ENCODE measurements around the gene SEMA4D.

SEMA4D gene

DNA sequence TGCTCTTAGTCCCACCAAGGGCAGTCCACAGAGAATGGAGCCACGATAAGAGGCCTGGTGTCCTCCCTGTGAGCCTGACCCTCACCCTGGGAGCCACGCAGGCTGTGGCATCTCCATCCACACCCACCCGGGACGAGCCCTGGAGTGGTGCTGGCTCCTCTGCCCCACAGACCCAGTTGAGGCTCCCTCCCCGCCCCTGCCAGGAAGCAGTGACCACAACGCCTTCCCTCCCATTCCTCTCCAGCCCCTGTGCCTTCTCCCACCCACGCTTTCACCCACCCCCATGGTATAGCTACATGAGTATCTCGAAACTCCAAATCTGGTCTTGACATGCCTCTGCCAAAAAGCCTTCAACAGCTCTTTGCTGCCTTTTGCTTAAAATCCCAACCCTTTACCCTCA lies 57.9 kb downstream of the SEMA4D start:
- no peak overlapping the region for H3K9ac ChIP-seq (ENCODE audit: insufficient read length, low read depth)
- TF ChIP-seq YY1 (IDR thresholded peaks at IDR 0.05; ENCODE audit: insufficient read depth, insufficient read length) (no peak), ZNF274 (IDR thresholded peaks at IDR 0.05; ENCODE audit: low read depth, low read length) (no peak), SUZ12 (IDR thresholded peaks at IDR 0.05; ENCODE audit: extremely low read depth, insufficient read depth, insufficient read length) (no peak)
- H3K36me3 ChIP-seq (ENCODE audit: insufficient read depth, insufficient read length, low read length), result no peaks in the 10 kb centered on the region
- H3K9me3 ChIP-seq (ENCODE audit: insufficient read depth, low read length), result no peaks in the 10 kb centered on the region
- no peaks in the 10 kb centered on the region for H3K27me3 ChIP-seq (ENCODE audit: insufficient read depth, insufficient read length)
- no peak for DNase-seq (ENCODE audit: low read depth, low spot score)
- H3K4me3 ChIP-seq (ENCODE audit: insufficient read length, low read depth), result no peak overlapping the region
- H3K4me1 ChIP-seq (ENCODE audit: insufficient read depth, insufficient read length), result peaks cover 29% of the 10 kb centered on the region

GRCh38 chr9:89439571-89439970 lies 58.3 kb downstream of the SEMA4D start:
- H3K4me1 ChIP-seq (ENCODE audit: insufficient read depth, insufficient read length), result peaks cover 29% of the 10 kb centered on the region
- no peak overlapping the region for H3K9ac ChIP-seq (ENCODE audit: insufficient read length, low read depth)
- TF ChIP-seq SUZ12 (IDR thresholded peaks at IDR 0.05; ENCODE audit: extremely low read depth, insufficient read depth, insufficient read length), result no peak
- no peak for TF ChIP-seq ZNF274 (IDR thresholded peaks at IDR 0.05; ENCODE audit: low read depth, low read length)
- no peaks in the 10 kb centered on the region for H3K9me3 ChIP-seq (ENCODE audit: insufficient read depth, low read length)
- DNase-seq (ENCODE audit: low read depth, low spot score), result no peak
- H3K27me3 ChIP-seq (ENCODE audit: insufficient read depth, insufficient read length), result no peaks in the 10 kb centered on the region
- no peak overlapping the region for H3K4me3 ChIP-seq (ENCODE audit: insufficient read length, low read depth)
- no peaks in the 10 kb centered on the region for H3K36me3 ChIP-seq (ENCODE audit: insufficient read depth, insufficient read length, low read length)

DNA sequence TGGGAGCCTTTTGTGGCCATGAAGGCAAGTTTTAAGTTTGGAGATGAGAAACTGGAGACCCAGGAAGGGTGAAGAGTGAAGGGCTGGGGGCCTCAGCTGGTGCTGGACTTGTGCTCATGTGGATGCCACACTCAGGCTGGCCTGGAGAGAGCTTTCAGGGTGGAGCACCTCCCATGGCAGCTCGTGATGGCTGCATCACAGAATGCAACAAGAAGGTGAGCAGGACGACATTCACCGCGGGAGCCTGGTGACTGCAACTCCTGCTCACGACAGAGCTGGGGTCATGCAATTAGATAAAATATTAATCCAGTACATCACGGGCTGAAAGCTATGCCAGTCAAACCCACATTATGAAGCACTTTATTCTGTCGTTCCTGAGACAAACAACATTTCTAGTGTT lies 59.7 kb downstream of the SEMA4D start:
- Histone ChIP-seq H3K4me3 (ENCODE audit: insufficient read length, low read depth) (no peak overlapping the region), H3K36me3 (ENCODE audit: insufficient read depth, insufficient read length, low read length) (no peaks in the 10 kb centered on the region), H3K9me3 (ENCODE audit: insufficient read depth, low read length) (no peaks in the 10 kb centered on the region), H3K27me3 (ENCODE audit: insufficient read depth, insufficient read length) (no peaks in the 10 kb centered on the region), H3K9ac (ENCODE audit: insufficient read length, low read depth) (no peak overlapping the region), H3K4me1 (ENCODE audit: insufficient read depth, insufficient read length) (peaks cover 40% of the 10 kb centered on the region)
- no peak for TF ChIP-seq SUZ12 (IDR thresholded peaks at IDR 0.05; ENCODE audit: extremely low read depth, insufficient read depth, insufficient read length)
- TF ChIP-seq ZNF274 (IDR thresholded peaks at IDR 0.05; ENCODE audit: low read depth, low read length), result no peak
- no peak for TF ChIP-seq YY1 (IDR thresholded peaks at IDR 0.05; ENCODE audit: insufficient read depth, insufficient read length)
- no peak for DNase-seq (ENCODE audit: low read depth, low spot score)

GRCh38 chr9:89437772-89438171 lies 60.1 kb downstream of the SEMA4D start:
- DNase-seq (ENCODE audit: low read depth, low spot score), result no peak
- Histone ChIP-seq H3K9ac (ENCODE audit: insufficient read length, low read depth) (no peak overlapping the region), H3K36me3 (ENCODE audit: insufficient read depth, insufficient read length, low read length) (no peaks in the 10 kb centered on the region), H3K27me3 (ENCODE audit: insufficient read depth, insufficient read length) (no peaks in the 10 kb centered on the region), H3K9me3 (ENCODE audit: insufficient read depth, low read length) (no peaks in the 10 kb centered on the region), H3K4me3 (ENCODE audit: insufficient read length, low read depth) (no peak overlapping the region), H3K4me1 (ENCODE audit: insufficient read depth, insufficient read length) (peaks cover 43% of the 10 kb centered on the region)
- TF ChIP-seq ZNF274 (IDR thresholded peaks at IDR 0.05; ENCODE audit: low read depth, low read length) (no peak), YY1 (IDR thresholded peaks at IDR 0.05; ENCODE audit: insufficient read depth, insufficient read length) (no peak), SUZ12 (IDR thresholded peaks at IDR 0.05; ENCODE audit: extremely low read depth, insufficient read depth, insufficient read length) (no peak)

DNA sequence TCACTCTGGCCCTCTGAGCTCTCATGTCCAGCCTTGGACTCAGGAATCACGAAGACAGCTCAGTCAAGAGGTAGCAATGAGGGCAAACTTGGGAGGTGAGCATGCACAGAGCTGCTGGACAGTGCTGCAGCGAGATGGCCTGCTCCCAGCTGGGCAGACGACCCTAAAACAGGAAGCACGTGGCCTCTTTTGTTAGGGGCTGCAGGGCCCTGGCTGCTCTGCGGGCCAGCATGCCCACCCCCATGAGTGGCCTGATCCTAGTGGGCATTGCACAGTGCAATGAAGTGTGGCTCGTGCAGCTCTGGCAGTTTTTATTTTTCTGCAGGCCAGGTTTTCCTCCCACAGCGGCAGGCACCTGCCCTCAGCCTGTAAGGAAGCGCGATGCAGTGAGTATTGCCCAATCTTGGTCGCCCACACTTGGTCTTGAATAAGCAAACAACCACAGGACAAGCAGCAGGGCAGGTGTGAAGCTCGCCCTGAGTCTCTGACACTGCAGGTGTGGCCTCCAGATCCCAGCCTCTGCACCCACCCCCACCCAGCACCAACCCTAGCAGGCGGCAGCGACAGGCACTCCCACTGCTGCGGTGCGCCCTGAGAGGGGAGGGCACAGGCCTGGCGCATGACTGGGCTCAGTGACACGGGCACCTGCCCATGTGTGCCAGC lies 60.8 kb downstream of the SEMA4D start:
- peak overlapping the region; percentile 61 for H3K9ac ChIP-seq (ENCODE audit: insufficient read length, low read depth)
- H3K4me3 ChIP-seq (ENCODE audit: insufficient read length, low read depth), result no peak overlapping the region
- peaks cover 41% of the 10 kb centered on the region for H3K4me1 ChIP-seq (ENCODE audit: insufficient read depth, insufficient read length)
- no peaks in the 10 kb centered on the region for H3K9me3 ChIP-seq (ENCODE audit: insufficient read depth, low read length)
- no peaks in the 10 kb centered on the region for H3K36me3 ChIP-seq (ENCODE audit: insufficient read depth, insufficient read length, low read length)
- no peak for DNase-seq (ENCODE audit: low read depth, low spot score)
- no peaks in the 10 kb centered on the region for H3K27me3 ChIP-seq (ENCODE audit: insufficient read depth, insufficient read length)
- no peak for TF ChIP-seq SUZ12 (IDR thresholded peaks at IDR 0.05; ENCODE audit: extremely low read depth, insufficient read depth, insufficient read length)
- no peak for TF ChIP-seq YY1 (IDR thresholded peaks at IDR 0.05; ENCODE audit: insufficient read depth, insufficient read length)

DNA sequence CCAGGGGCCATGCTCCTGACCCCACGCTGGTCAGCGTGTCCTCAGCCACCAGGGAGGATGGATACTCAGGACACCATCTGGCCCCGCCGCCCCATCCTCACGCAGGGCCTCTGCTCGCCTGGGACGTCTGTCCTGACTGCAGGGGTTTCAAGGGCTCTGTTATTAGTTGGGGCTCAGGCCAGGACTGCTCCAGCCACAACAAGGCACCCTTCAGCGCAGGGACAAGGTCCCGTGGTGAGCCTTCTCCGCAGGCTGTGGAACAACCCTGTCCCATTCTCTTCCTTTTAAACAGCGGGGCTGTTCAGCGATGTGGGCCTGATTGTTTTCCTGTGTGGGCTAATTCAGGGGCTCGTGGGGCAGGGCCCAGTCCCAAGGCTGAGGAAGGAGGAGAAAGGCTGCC lies 61.6 kb downstream of the SEMA4D start:
- Histone ChIP-seq H3K36me3 (ENCODE audit: insufficient read depth, insufficient read length, low read length) (no peaks in the 10 kb centered on the region), H3K4me3 (ENCODE audit: insufficient read length, low read depth) (no peak overlapping the region), H3K27me3 (ENCODE audit: insufficient read depth, insufficient read length) (no peaks in the 10 kb centered on the region), H3K9ac (ENCODE audit: insufficient read length, low read depth) (peak overlapping the region; percentile 76), H3K9me3 (ENCODE audit: insufficient read depth, low read length) (no peaks in the 10 kb centered on the region), H3K4me1 (ENCODE audit: insufficient read depth, insufficient read length) (peaks cover 42% of the 10 kb centered on the region)
- DNase-seq (ENCODE audit: low read depth, low spot score), result no peak
- no peak for TF ChIP-seq ZNF274 (IDR thresholded peaks at IDR 0.05; ENCODE audit: low read depth, low read length)
- TF ChIP-seq YY1 (IDR thresholded peaks at IDR 0.05; ENCODE audit: insufficient read depth, insufficient read length), result no peak
- TF ChIP-seq SUZ12 (IDR thresholded peaks at IDR 0.05; ENCODE audit: extremely low read depth, insufficient read depth, insufficient read length), result no peak

DNA sequence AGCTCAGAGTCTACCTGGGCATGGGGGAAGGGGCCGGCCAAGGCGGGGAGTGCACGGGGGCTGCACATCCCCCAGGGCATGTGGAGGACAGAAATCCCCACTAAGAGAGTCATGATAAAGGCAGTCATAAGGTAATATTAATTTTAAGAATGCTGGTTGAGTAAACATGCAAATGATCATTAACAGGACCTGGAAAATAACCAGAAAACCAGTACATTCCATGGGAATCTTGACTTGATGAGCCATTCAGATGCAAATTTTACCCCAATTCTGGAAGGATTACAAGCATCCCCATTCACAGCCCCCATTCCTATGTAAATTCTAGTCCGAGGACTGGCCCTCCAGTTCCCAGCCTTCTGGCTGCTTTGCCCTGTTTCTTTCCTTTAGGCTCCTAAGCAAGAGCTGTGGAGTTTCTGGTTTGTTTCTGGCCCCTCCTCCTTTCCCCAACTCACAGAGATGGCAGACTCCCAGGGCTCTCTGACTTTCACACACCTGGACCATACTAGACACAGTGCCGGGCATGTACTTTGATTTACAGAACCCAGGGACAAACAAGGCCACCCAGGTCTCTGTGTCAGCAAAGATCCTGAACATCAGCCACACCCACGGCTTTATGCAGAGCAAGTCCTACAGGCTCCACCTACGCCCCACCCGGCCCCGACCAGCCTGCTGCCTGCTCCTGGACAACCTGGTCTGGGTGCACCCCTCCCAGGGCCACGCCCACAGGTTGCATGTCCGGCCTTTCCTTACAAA lies 62.7 kb downstream of the SEMA4D start:
- Histone ChIP-seq H3K4me3 (ENCODE audit: insufficient read length, low read depth) (peak overlapping the region; percentile 10), H3K9ac (ENCODE audit: insufficient read length, low read depth) (peak overlapping the region; percentile 76), H3K9me3 (ENCODE audit: insufficient read depth, low read length) (no peaks in the 10 kb centered on the region), H3K27me3 (ENCODE audit: insufficient read depth, insufficient read length) (no peaks in the 10 kb centered on the region), H3K4me1 (ENCODE audit: insufficient read depth, insufficient read length) (peaks cover 39% of the 10 kb centered on the region), H3K36me3 (ENCODE audit: insufficient read depth, insufficient read length, low read length) (no peaks in the 10 kb centered on the region)
- peak; percentile 93 for DNase-seq (ENCODE audit: low read depth, low spot score)
- no peak for TF ChIP-seq YY1 (IDR thresholded peaks at IDR 0.05; ENCODE audit: insufficient read depth, insufficient read length)
- TF ChIP-seq ZNF274 (IDR thresholded peaks at IDR 0.05; ENCODE audit: low read depth, low read length), result no peak
- TF ChIP-seq SUZ12 (IDR thresholded peaks at IDR 0.05; ENCODE audit: extremely low read depth, insufficient read depth, insufficient read length), result no peak

Data from NT2/D1 (cell line).